Effector memory CD4-positive, alpha-beta T cell (primary cell): Measurements from ENCODE around the gene LYRM4.

Experiments used
- DNase-seq, 3 donors: peaks; one replicate each; pipeline ENCODE4 v3.0.0-alpha.2; 2020
- H3K27ac ChIP-seq: 2 replicates; pipeline ENCODE4 v1.7.0; 2013; ENCODE audit warnings: mild to moderate bottlenecking, low read length, moderate library complexity; ENCODE audit not compliant: insufficient read depth, poor library complexity, severe bottlenecking
- H3K27me3 ChIP-seq: replicated peaks from 2 replicates; pipeline ENCODE4 v1.7.0; 2013; ENCODE audit warnings: mild to moderate bottlenecking, low read length; ENCODE audit not compliant: insufficient read depth, control insufficient read depth, poor library complexity, severe bottlenecking
- H3K36me3 ChIP-seq: 2 replicates; pipeline ENCODE4 v1.7.0; 2013; ENCODE audit warnings: mild to moderate bottlenecking, low read length, moderate library complexity; ENCODE audit not compliant: control insufficient read depth, insufficient read depth
- H3K4me1 ChIP-seq: 2 replicates; pipeline ENCODE4 v1.7.0; 2013; ENCODE audit warnings: low read length, mild to moderate bottlenecking; ENCODE audit not compliant: control insufficient read depth, insufficient read depth, poor library complexity, severe bottlenecking
- H3K4me3 ChIP-seq: 2 replicates; pipeline ENCODE4 v1.7.0; 2013; ENCODE audit warnings: low read length, low read depth, mild to moderate bottlenecking; ENCODE audit not compliant: insufficient read depth, poor library complexity, severe bottlenecking
- H3K9me3 ChIP-seq: 2 replicates; pipeline ENCODE4 v1.7.0; 2013; ENCODE audit warnings: mild to moderate bottlenecking, low read length, moderate library complexity; ENCODE audit not compliant: control insufficient read depth

Gene LYRM4

DNA sequence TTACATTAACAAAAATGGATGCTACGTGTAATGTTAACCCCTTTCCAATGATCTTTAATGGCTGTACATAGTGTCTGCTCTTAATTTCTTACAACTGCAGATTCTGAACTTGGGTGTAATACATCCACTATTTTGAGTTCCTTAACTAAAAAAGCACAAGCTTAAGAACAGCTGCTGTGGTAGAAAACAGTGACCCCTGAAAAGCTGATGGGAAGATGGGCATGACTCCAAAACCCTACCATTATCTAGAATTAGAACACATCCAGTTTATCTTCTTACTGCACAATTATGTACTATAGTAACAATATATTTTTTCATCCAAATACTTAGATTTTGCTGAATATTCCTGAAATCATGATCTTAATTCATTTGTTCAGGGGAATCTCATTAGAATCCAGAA, 49.3 kb downstream of the LYRM4 start:
- Histone ChIP-seq H3K27me3 (no peaks in the 10 kb centered on the region), H3K4me3 (no peak overlapping the region), H3K9me3 (no peaks in the 10 kb centered on the region), H3K27ac (no peak overlapping the region), H3K4me1 (no peaks in the 10 kb centered on the region), H3K36me3 (peaks cover 7% of the 10 kb centered on the region)
- DNase-seq = no peak

DNA sequence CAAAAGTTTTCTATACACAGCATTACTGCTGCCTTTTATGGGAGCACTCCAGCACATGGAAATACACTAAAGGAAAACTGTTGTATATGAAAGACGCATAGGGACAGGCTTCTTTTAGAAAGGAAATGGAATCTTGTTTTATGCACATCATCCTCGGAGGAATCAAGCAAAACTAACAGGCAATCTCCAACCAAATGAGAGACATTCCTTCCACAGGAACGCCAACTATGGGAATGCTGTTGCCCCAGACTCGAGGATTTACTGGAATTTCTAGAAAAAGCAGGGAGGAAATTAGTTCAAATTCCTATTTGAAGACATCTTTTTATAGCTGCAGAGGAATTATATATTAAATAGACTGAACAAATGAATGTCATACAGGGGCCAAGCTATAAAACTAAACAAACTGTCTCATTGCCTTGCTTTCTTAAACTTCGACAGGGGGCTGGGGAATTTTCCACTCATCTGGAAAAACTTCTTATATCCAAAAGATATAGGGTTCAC, 52.2 kb downstream of the LYRM4 start:
- H3K9me3 ChIP-seq = no peaks in the 10 kb centered on the region
- no peak overlapping the region for H3K4me3 ChIP-seq
- H3K27me3 ChIP-seq = no peaks in the 10 kb centered on the region
- peaks cover under 1% of the 10 kb centered on the region for H3K36me3 ChIP-seq
- H3K27ac ChIP-seq = no peak overlapping the region
- no peak for DNase-seq
- H3K4me1 ChIP-seq = no peaks in the 10 kb centered on the region

GRCh38 chr6:5208057-5208456, 52.7 kb downstream of the LYRM4 start:
- Histone ChIP-seq H3K27ac (no peak overlapping the region), H3K4me3 (no peak overlapping the region), H3K27me3 (no peaks in the 10 kb centered on the region), H3K4me1 (no peaks in the 10 kb centered on the region), H3K9me3 (no peaks in the 10 kb centered on the region), H3K36me3 (no peaks in the 10 kb centered on the region)
- DNase-seq = no peak

DNA sequence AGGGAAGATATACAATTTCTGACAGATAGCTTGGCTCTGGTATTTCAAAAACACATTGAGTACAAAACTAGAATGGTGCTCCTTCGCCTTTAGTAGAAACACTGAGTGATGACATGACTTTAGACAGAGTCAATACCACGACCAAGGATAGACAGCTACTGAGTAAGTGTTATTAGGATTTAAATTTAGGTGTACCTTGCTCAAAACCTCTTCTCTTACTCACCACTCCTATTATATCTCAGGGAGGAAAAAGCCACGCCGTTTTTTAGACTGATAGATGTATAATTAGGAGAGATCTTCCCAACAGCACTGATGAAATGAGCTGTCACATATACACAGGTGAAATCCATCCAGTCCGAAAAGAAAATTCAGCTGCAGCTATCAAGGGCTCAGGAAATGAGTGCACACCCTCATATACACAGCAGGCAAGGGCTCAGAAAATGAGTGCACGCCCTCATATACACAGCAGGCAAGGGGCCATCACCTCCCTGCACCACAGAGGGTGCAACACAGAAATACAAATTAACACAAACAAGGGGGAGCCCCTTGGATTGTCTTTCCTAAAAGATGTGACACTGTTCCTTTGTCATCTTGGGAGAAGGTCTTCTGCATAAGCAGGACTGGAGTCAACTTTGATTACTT, 53.7 kb downstream of the LYRM4 start:
- H3K4me3 ChIP-seq = no peak overlapping the region
- DNase-seq = no peak
- H3K27me3 ChIP-seq = no peaks in the 10 kb centered on the region
- H3K27ac ChIP-seq = no peak overlapping the region
- no peaks in the 10 kb centered on the region for H3K36me3 ChIP-seq
- H3K9me3 ChIP-seq = no peaks in the 10 kb centered on the region
- H3K4me1 ChIP-seq = no peaks in the 10 kb centered on the region

- Histone ChIP-seq H3K36me3 (no peaks in the 10 kb centered on the region), H3K9me3 (no peaks in the 10 kb centered on the region), H3K4me1 (no peaks in the 10 kb centered on the region), H3K27me3 (no peaks in the 10 kb centered on the region), H3K27ac (no peak overlapping the region), H3K4me3 (no peak overlapping the region)
- DNase-seq = no peak
Measured at GRCh38 chr6:5205877-5206850, 54.6 kb downstream of the LYRM4 start.

- no peak overlapping the region for H3K27ac ChIP-seq
Measured at GRCh38 chr6:5205035-5205507, 55.7 kb downstream of the LYRM4 start.

GRCh38 chr6:5204376-5204775, 56.4 kb downstream of the LYRM4 start:
- Histone ChIP-seq H3K27ac (no peak overlapping the region), H3K36me3 (no peaks in the 10 kb centered on the region), H3K27me3 (no peaks in the 10 kb centered on the region), H3K9me3 (no peaks in the 10 kb centered on the region), H3K4me3 (no peak overlapping the region), H3K4me1 (no peaks in the 10 kb centered on the region)
- DNase-seq = no peak

More at GRCh38 chr6:5205035-5205507, 55.7 kb downstream of the LYRM4 start:
- no peaks in the 10 kb centered on the region for H3K9me3 ChIP-seq
- DNase-seq = no peak
- H3K27me3 ChIP-seq = no peaks in the 10 kb centered on the region
- no peaks in the 10 kb centered on the region for H3K36me3 ChIP-seq
- H3K4me1 ChIP-seq = no peaks in the 10 kb centered on the region
- no peak overlapping the region for H3K4me3 ChIP-seq

DNA sequence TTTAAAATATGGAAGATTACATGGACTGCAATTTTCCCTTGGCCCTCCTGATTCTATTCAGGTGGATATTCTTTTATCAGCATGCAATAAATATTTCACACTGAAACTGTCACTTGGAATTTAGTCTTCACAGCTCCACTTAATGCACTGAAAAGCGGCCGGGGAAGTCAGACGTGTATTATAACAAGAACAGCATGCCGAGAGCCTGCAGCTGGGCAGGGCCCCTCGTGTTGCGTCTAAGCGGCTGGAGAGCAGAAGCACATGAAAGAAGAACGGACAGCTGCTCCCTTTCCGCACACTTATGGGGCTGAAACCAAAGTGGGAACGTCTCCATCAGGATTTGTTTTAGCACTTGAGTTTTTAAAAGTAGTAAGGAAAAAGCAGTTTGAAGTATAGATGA, 57.2 kb downstream of the LYRM4 start:
- no peaks in the 10 kb centered on the region for H3K9me3 ChIP-seq

DNA sequence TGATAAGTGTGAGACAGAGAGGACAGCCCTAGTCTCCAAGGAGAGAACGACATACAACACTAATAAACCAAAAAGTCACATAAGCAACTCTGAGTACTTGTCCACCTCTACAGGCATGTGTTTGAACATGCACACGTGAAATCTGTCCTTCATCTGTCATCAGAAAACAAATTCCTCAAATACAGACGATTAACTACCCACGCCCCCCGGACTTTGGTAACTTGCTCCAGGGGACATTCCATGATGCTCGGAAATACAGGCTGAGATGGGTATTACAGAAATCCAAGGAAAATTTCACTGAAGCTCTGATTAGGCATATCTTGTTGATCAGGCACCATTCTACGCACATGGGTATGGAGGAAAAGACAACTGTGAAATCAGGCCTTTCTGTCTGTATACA, 57.8 kb downstream of the LYRM4 start:
- Histone ChIP-seq H3K27me3 (no peaks in the 10 kb centered on the region), H3K9me3 (no peaks in the 10 kb centered on the region), H3K4me1 (no peaks in the 10 kb centered on the region), H3K27ac (no peak overlapping the region), H3K36me3 (no peaks in the 10 kb centered on the region), H3K4me3 (no peak overlapping the region)
- no peak for DNase-seq

More for the DNA sequence above, 57.2 kb downstream of the LYRM4 start:
- H3K36me3 ChIP-seq = no peaks in the 10 kb centered on the region
- no peak overlapping the region for H3K4me3 ChIP-seq
- no peak for DNase-seq
- no peak overlapping the region for H3K27ac ChIP-seq
- no peaks in the 10 kb centered on the region for H3K27me3 ChIP-seq
- H3K4me1 ChIP-seq = no peaks in the 10 kb centered on the region

DNA sequence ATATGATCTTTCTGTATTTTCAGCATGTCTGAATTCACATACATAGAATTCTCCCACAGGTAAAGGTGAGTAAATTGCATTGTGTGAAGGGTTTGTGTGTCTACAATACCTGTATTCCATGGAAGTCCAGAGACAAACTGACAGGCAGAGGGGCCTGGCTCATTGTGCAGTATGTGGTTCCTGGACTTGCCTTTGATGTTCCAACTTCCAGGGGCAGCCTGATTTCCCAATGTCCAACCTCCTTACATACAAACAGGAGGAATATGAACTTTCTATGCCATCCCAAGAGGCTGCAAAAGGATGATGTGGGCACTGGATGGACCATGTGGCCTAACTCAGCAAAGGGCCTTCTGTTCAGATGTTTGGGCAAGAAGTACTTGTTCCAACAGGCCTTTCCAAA, 58.5 kb downstream of the LYRM4 start:
- H3K4me3 ChIP-seq = no peak overlapping the region
- H3K36me3 ChIP-seq = no peaks in the 10 kb centered on the region
- no peak overlapping the region for H3K27ac ChIP-seq
- H3K27me3 ChIP-seq = no peaks in the 10 kb centered on the region
- H3K4me1 ChIP-seq = no peaks in the 10 kb centered on the region
- no peaks in the 10 kb centered on the region for H3K9me3 ChIP-seq
- no peak for DNase-seq
